ENCODE measurements around the gene OGFOD3.

DNA sequence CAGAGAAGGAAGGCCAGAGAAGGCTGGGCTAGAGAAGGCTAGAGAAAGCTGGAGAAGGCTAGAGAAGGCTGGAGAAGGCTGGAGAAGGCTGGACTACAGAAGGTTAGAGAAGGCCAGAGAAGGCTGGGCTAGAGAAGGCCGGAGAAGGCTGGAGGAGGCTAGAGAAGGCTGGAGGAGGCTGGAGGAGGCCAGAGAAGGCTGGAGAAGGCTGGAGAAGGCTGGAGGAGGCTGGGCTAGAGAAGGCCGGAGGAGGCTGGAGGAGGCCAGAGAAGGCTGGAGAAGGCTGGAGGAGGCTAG is 6.4 kb upstream of the OGFOD3 start:
- TF ChIP-seq POLR2AphosphoS5 (IDR thresholded peaks at IDR 0.05; ENCODE audit: low read depth, low read length) (no peak), POLR2A (IDR thresholded peaks at IDR 0.05; ENCODE audit: low read depth, low read length) (no peak)

All from GM12891 (cell line).